GM19438 (cell line): ENCODE measurements around the gene SRGAP2B.
"Not testable (repeated sequence)": the region's sequence is repeated elsewhere in the genome, so short reads cannot be mapped to it uniquely, and the experiment has no call there.

Experiments used
- ATAC-seq: cut with Tn5 transposase; IDR thresholded peaks from one replicate; pipeline ENCODE4 v1.9.1; 2021; ENCODE audit warnings: low read depth; ENCODE audit not compliant: unreplicated experiment

The SRGAP2B gene

DNA sequence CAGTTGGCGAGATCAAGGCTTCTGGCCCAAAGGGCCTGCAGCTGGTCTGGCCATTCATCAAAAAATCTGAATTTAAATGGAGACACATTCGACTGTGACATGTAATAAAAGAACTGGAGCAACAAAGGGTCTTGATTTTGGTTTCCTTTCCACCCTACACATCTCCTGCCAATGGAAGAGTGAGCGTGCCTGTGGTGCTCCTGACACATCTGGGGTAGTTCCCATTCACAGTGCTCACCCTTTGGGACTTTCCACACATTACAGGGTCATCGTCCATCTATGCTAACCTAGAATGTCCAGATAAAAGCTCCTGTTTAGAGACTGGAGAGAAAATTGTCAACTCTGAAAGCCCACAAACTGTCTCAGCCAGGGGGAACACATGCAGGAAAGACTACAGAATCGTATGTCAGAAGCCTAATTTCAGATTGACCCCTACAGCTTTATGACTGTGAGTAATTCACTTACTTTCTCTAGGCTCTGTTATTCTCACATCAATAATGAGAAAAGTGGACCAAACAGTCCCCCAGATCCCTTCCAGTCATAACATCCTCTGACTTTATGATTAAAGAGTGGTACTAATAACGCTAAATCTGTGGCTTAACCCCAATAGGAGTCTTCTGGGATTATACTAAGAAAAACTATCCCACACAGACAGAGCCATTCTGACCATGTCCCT is 46.8 kb downstream of the SRGAP2B start:
- ATAC-seq: not testable (repeated sequence)

DNA sequence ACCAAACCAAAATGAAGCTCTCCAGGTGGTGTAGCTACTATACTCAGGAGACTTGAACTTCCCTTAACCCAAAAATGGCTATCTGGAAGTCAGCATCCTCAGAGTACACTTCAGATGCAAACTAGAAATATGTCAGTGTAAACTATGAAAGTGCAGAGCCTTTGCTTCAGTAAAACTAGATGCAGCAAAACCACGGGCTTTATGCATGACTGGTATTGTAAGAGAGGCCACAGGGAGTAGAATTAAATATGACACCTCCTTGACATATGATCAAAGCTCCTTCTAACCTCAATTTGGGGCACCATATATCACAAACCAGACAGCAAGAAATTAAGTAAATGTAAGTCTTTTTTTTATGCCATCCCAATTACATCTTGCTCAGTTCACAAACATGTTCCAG is 47.6 kb downstream of the SRGAP2B start:
- peak; percentile 69 for ATAC-seq

DNA sequence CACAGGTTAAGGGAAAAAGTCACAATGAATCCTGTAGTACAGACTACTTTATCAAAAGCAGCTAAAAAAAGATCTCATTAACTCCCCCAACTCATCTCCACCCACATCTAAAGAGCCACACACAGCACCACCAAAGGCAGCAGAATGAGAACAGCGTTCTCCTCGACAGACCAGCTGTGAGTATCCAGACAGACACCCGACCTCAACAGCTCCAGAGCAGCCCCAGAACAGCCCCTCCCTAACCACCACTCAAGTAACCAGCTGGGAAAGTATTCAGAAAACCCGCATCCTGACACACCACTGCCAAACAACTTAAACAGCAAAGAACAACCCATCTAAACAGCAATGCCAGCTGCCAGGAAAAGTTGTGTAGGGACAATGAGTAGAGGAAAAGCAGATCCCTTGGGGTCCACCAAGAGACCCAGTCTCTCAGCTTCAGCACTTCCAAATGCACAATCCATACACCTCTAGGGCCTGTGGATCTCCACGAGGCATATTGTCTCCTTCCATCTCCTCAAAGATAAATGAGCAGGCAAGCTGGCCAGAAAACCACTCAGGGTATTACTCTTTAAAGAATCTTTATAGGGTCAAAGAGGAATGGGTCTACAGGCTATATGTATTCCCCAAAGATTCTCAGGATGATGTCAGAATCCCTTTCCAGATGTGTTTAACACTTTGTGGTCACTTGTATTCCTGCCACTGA is 49.4 kb downstream of the SRGAP2B start:
- ATAC-seq: not testable (repeated sequence)

DNA sequence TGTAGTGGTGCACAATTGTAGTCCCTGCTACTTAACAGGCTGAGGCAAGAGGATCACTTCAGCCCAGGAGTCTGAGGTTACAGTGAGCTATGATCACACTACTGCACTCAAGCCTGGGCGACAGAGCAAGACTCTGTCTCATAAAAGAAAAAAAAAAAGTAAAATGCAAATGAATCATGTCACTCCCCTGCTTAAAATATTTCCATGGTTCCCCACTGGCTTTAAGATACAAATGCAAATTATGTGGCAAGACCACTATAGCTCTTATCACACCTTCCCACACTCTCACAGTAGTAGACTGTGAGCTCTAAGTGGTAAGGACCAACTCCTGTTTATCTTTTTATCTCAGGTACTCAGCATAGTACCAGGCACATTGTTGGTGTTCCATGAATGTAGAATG is 53.6 kb downstream of the SRGAP2B start:
- ATAC-seq: peak; percentile 68

DNA sequence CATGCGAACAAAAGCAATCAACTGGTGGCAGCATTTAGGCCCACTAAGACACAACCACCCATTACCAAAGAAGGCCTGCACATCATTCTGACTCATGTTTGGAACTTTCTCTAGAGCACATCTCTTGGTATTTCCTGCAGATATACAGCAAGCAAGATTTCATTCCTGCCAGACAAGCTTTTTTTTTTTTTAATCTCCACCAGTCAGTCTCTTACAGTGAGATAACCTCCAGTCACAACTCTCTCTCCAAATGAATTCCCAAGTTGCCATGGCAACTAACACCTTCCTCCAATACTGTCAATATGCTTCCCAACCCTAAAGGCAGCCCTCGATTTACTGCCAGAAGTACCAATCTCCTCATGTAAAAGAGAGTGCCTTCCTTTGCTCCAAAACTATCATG is 59.1 kb downstream of the SRGAP2B start:
- not testable (repeated sequence) for ATAC-seq

DNA sequence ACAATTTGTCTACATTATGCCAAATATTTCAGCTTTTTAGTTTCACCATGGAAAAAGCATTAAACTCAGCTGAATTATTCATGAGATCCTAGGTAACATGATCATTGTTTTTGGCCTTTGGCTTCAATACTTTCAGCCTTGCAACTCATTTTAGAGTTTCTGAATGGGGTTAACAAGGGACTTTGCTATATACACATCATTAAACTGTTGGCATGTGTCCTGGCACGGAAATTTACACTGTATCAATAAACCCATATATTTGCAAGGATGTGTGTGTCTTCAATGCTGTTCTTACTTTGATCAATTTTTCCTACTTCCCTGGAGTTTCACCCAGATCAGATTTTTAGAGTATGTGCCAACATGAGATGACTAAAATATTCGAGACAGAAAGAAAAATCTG is 61.6 kb downstream of the SRGAP2B start:
- not testable (repeated sequence) for ATAC-seq

DNA sequence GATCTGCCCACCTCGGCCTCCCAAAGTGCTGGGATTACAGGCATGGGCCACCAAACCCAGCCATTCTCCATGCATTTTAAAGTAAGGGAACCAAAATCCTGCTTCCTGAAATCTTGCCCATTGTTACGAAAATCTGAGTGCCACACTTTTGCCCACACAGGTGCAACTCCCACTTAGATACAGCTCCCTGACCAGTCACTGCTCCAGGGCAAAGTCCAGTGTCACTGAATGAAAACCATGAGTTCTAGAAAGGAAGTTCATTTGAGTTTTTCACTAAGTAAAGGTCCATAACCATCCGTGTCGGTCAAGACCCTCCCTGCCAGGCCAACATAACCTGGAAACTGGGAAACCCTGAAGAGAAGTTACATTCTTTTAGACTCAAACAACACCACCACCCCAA is 67.9 kb downstream of the SRGAP2B start:
- ATAC-seq: not testable (repeated sequence)

DNA sequence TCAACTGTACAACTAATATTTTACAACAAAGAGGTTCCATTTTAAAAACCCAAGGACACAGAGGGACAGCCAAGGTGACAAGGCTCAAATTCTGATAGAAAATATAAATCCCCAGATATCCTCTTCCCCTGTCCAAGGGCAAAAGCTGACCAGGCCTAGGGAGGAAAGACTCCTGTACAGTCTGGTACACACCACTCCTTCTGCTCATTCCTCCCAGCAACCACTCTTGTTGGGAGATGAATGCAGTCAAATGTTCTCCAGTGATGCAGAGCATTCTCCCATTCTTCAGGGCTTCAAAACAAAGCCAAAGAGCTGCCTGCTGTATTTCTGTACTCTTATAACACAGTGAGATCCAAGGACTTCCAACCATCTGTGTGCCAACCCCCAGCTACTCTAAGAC is 69.8 kb downstream of the SRGAP2B start:
- ATAC-seq: not testable (repeated sequence)

DNA sequence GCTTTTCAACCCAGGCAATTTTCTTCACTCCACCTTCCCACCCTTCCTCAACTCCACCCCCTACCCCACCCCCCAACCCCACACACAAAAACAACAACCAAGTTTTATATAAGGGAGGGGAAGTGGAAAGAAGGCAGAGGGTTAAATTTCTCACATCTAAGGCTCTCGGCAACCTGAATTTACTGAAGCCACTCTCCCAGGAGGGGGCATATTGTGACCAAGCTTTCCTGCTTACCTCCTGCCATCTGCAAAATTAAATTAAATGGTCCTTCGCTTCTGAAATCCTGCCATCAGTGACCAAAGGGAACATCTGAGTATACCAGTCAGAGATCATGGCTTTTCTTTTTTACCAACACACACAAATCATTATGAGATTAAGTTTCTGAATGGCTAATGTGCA is 72.9 kb downstream of the SRGAP2B start:
- ATAC-seq: not testable (repeated sequence)

DNA sequence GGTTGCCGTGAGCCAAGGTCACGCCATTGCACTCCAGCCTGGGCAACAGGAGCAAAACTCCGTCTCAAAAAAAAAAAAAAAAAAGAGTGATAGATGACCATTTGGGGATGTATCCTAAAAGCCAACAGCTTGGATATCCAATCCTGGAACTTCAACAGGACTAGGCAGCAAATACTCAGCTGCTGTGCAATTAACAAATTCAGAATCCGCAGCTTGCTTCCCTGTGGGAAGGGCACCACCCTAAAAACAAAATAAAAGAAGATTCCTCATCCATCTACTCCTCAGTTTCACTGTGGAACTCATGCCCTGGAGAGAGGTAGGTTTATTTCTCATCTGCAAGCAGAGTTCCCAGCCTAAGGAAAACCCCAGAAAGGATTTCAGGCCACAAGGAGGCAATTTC is 73.4 kb downstream of the SRGAP2B start:
- ATAC-seq: not testable (repeated sequence)

DNA sequence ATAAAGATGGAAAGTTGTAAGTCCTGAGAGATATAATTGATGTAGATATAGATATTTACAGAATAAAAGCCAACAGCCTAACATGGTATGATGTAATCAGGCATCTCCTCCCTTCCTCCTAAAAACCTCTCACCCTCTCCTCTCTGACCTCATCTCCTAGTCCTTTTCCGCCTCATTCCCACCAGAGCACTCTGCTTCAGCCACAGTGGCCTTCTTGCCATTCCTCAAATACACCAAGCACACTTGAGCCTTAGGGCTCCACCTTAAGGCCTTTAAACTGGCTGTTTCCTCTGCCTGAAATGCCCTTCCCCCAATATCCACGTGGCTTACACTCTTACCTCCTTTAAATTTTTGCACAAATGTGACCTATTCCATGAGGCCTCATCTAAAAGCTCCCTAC is 75.4 kb downstream of the SRGAP2B start:
- ATAC-seq: not testable (repeated sequence)

DNA sequence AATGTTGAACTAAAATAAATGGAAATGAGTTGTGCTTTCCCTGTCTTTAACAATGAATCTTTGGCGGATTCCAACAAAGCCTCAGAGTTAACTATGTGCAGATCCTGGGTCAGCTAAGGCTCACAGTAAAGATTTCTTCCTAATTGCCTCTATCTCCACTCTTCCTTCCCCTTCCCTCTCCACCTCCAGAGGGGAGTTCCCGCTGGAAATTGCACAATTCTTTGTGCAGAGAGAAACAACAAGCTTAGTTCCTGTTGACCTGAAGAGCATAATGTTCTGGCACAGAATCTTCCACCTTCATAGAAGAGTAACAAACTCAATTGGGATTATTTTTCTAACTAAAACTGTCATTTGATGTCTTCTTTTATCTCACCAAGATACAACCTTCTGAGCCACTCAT is 77.4 kb downstream of the SRGAP2B start:
- not testable (repeated sequence) for ATAC-seq

DNA sequence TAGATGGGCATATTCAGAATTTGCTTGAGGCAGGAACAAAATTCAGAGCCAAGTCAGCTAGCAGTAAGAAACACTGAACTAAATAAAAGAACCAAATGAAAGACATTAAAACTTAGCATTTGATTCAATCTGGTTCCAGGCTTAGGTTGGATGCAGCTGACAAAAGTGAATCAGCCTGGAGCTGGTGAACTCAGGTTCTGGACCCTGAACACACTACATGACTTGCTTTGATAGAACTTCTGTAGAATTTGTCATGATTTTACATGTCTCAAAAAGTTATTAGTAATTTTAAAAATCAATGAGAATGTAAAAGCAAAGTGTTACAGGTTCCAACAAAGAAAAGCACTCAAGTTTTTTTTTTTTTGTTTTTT is 78.7 kb downstream of the SRGAP2B start:
- not testable (repeated sequence) for ATAC-seq

DNA sequence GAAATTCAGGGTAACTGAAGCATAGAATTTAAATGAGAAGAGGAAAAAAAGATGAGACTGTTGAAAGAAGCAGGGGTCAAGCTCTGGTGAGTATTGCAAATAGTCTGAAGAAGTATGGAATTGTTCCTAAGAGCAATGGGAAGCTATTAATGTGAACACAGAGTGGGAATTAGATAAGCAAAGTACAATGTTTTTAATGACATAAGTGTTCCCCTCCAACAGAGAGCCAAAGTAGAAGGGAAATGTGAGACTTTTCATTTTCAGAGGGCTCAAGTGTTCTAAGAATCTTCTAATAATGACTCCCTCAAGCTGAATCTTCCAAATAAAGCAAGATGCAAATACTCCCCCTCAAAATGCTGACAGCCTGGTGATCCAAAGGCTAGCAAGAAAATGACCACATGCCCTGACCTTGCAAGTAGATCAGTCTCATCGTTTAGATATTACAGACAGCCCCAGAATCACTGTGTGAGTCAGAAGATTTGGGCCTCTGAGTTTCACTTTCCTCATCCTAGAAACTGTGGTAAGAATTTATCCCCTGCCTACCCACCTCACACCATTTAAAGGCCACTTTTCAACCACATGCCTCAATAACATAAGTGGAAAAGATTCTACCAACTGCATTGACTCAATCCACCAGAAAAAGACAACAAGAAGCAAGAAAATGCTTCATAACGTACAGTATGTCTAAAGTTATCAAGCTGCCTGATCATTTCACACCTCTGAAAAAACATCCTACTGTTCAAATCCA is 79.2 kb downstream of the SRGAP2B start:
- ATAC-seq: peak; percentile 65

DNA sequence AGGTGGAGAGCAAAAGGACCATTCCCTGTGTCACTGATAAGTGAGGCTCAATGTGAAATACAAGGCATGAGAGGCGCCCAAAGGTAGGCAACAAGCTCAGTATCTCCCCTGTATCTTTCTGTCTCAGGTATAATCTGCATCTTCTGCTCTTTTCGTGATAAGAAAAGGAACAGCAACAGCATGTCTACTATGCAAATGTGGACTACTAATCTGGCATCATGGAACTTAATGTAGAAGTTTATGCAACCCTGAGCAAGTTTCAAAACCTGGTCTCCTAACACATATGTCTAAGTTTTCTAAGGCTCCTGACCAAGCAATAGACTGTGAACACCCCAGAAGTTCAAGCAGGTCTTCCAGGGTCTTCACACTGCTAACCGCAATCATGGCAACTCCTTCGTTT is 81.8 kb downstream of the SRGAP2B start:
- ATAC-seq: not testable (repeated sequence)

DNA sequence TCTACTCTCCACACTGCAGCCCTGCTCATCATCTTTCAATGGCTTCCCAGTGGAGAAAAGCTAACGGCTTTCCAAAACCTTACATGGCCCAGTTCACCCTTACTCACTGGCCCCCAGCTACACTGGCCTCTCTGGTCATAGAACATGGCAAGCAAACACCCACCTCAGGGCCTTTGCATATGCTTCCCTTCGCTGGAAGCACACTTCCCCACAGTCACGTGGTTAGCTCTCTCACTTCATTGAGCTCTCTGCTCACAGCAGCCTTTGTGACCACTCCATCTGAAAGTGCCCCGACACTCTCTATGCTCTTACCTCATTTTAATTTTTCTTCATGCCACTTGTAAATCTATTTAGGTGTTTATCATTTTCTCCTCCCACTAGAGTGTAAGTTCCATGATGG is 83.3 kb downstream of the SRGAP2B start:
- not testable (repeated sequence) for ATAC-seq

DNA sequence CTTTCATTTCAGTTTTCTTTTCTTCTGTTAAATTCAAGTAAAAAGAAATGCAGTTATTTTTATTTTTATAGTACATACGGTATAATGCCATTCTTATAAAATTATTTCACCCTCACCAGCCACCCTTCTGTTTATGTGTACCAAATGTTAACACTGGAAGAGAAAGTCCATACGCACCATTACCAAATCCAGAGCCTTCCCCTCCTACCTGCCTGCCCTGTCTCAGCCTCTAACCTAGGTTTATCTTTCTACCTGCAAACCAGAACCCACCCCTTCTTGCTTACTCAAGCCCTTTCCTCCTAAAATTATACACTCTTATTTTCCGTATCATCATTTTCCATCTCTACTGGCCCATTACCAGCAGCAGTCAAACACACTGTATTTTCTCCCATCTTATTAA is 84.5 kb downstream of the SRGAP2B start:
- ATAC-seq: not testable (repeated sequence)

DNA sequence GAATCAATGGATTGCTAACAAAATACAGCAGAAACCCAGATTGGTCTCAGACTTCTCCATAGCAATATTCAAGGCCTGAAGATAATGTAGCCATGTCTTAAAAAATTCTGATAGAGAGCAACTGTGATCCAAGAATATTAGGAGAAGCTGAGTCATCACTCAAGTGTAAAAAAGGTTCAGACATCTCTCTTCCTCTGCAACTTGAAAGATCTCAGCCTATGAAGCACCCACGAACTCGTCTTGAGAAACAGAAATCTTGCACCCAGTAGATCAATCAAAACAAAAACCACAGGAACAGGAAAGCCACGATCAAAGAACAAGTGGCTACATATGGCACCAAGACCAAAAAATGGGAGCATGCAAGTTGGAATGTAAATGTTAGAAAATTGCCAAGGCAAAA is 85.2 kb downstream of the SRGAP2B start:
- ATAC-seq: not testable (repeated sequence)

DNA sequence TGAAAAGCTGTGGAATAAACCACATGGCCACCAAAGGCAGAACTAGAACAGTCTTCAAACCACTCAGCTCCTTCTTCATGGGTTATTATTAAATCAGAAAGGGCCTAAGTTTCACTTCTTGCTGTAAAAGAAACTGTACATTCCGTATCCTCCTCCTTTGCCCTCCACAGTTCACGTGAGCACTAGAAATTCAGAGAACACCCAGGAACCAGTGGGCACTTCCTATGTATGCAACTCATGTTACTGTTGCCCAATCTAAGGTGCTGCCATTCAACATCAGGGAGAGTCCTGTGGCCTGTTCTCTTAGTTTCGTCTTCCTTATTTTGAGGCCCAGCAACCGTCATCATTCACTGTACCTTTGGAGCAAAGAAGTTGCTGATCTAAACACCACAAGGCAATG is 86.7 kb downstream of the SRGAP2B start:
- ATAC-seq: peak; percentile 61

DNA sequence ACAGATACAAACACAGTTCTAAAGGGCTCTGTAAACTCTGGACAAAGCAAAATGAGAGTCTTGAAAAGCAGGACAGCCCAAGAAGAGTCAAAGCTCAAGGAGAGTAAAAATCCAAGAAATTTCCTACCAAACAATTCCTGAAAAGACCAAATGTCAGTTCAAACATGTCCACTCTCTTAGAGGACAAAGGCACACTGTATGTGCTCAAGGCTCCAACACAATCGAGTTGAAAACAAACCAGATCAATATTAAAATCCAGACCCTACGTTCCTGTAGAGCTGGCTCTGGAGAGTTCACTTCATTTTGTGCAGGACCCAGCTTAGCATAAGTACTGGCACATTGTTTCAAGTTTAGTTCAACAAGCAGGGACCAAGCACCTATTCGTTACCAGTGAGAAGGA is 90.0 kb downstream of the SRGAP2B start:
- ATAC-seq: not testable (repeated sequence)

DNA sequence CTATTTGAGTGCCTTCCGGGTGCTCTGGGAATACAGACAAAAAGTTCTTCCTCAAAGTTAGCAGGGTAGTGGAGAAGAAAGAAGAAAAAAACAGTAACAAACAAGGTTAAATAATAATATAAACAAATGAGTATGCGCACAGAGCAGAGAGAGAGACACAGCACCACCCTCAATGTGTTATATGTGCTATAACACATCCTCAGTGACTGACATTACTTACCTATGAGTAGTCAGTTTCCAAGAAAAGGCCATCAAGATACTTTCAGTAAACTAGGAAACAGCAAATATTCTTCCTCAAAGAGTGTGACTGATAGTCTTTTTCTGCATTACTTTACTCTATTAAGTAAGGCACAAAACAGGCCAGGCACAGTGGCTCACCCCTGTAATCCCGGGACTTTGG is 93.7 kb downstream of the SRGAP2B start:
- ATAC-seq: not testable (repeated sequence)
